Activated T-helper 1 cell treated with Interleukin-2 at 50 U/mL for 16 hours (primary cell): Measurements from ENCODE around the gene LYRM4.

Source experiments
- DNase-seq: peaks from one replicate; pipeline ENCODE4 v3.0.0-alpha.2; 2020; ENCODE audit warnings: low read depth

Gene LYRM4

GRCh38 chr6:5205877-5206850, 54.6 kb downstream of the LYRM4 start:
- DNase-seq: no peak

DNA sequence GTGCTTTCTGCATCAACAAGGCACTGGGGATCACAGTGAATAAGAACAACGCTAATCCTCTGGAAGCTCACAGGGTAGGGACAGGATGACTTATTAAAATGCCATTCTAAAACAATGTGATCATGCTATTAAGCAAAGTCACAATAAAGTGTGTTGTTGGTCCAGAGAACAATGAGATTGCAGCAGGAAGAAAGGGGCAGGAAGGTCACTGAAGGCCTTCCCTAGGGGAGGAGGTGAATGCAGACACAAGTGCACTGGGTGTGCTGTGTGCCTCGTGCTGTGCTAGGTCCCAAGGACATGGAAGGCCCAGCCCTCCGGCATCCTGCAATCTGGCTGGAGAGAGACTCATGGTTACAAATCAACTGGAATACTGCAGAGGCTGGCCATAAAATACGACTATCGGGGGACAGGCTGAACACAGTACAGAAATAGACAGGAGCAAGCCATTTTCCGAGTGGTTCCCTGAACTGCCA, 55.7 kb downstream of the LYRM4 start:
- no peak for DNase-seq

DNA sequence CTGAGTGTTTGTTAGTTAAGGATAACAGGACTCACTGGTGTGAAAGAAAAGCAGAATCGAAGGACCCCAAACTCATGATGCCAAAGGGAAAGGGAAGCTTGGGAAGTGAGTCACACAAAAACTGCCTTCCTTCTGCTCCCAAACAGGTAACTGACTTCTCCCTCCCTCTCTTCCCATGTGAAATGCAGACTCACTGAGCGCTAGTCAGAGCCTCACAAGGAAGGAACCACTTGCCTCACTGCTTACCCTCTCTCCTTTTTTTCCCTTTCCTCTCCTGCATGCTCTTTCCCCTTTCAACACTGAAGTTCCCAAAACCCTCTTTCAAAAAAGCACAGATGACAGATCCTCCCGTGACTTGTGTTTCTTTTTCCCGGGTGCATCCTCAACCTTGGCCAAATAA, 56.4 kb downstream of the LYRM4 start:
- DNase-seq: no peak

- DNase-seq: no peak
Measured at GRCh38 chr6:5203546-5203945, 57.2 kb downstream of the LYRM4 start.

GRCh38 chr6:5202941-5203340, 57.8 kb downstream of the LYRM4 start:
- DNase-seq: no peak

DNA sequence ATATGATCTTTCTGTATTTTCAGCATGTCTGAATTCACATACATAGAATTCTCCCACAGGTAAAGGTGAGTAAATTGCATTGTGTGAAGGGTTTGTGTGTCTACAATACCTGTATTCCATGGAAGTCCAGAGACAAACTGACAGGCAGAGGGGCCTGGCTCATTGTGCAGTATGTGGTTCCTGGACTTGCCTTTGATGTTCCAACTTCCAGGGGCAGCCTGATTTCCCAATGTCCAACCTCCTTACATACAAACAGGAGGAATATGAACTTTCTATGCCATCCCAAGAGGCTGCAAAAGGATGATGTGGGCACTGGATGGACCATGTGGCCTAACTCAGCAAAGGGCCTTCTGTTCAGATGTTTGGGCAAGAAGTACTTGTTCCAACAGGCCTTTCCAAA, 58.5 kb downstream of the LYRM4 start:
- no peak for DNase-seq

DNA sequence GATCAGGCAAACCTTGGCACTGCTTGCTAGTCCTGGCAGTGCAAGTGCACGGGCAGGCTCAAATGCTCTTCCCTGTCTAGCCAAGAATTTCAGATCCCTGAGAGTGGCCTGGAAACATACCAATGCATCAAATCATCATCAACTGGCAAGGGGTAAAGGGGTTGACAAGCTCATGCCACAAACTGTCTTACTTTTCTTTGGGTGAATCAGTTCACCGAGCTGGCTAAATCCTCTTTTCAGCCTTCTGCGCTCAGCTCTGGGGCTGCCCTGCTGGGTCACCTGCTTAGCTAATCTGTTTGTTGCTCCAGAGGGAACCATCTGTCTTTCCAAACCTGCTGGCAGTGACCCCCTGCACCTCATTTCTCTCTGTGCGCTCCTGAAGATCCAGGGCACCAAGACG, 59.5 kb downstream of the LYRM4 start:
- DNase-seq: no peak

- no peak for DNase-seq
Measured at GRCh38 chr6:5199702-5200101, 61.0 kb downstream of the LYRM4 start.

DNA sequence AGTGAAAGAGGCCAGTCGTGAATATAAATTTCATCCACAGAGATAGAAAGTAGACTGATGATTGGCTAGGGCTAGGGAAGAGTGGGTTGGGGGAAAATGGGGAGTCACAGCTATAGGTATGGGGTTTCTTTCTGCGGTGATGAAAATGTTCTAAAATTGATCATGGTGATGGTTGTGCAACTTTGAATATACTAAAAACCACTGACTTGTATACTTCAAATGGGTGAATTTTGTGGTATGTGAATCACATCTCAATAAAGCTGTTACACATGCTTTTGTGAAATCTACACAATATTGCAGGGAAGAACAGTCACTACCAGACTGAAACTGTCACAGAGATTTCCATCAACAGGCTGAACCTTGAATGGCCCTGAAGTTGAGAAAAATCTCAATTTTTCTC, 61.5 kb downstream of the LYRM4 start:
- DNase-seq: no peak

GRCh38 chr6:5197084-5197483, 63.7 kb downstream of the LYRM4 start:
- DNase-seq: no peak

GRCh38 chr6:5192135-5192794, 68.5 kb downstream of the LYRM4 start:
- no peak for DNase-seq

DNA sequence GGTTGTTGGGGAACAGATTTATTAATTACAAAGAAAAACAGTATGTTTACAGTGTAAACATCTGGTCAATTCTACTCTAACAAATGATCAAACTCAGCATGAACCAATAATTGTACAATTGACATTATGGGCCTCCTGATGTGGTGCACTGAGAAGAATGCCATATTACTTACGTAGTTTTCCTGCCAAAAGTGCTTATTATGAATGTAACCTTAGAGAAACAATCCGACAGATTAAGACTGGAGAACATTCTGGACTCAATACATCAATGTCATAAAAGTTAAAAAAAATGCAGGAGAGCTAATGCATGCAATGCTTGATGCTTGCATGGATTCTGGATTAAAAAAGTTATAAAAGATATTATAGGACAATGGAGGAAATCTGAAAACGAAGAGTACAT, 69.0 kb downstream of the LYRM4 start:
- no peak for DNase-seq

DNA sequence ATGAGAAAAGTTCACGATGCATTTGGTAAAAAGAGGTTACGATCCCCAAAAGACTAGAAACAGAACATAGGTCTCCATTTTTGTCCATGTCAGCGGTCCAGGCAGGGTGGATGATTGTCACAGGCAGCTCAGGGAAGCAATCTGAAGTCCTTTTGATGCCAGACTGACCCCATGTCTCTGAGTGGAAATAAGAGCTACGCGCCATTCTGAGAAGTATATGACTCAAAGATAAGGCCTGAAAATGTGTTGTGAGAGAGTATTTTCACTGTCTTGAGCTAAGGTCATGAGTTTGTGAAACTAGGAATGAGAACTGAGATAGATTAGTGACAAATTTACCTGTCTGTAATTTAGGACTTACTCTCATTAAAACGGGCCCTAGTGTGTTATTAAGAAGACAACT, 69.5 kb downstream of the LYRM4 start:
- no peak for DNase-seq

DNA sequence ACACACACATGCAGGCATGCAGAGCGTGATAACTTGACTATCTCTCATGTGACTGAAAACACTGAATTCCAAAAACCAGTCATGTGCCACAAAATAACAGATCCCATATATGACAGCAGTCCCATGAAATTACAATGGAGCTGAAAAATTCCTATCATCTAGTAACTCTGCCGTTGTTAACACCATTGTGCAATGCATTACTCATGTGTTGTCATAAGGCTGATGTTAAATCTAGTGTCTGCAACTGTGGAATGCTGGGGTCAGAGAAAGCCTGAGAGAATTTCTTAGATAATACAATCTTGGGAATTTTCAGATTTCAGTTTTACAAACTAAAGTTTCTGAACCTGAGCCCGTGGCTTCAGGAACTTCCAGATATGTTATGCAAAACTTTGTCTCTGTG, 70.2 kb downstream of the LYRM4 start:
- no peak for DNase-seq

- no peak for DNase-seq
Measured at GRCh38 chr6:5188646-5189045, 72.1 kb downstream of the LYRM4 start.

GRCh38 chr6:5184878-5185277, 75.9 kb downstream of the LYRM4 start:
- DNase-seq: no peak

DNA sequence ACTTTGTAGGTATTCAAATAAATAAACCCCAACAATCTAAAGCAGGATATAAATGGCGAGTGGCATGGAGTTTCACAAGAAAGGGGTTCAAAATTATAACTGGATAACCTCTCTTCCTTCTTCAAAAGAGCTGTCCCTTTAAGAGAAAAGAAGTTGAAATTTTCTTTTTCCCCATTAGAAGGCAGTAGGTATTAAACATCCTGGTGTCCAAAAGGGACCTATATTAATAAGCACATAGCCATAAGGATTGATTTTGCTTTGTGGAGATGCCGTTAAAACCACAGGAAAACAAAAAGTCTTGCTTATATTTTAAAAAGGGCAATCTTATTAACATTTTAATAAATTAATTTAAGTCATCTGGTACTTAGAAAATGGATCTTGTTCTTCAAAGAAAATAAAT, 76.5 kb downstream of the LYRM4 start:
- DNase-seq: no peak

DNA sequence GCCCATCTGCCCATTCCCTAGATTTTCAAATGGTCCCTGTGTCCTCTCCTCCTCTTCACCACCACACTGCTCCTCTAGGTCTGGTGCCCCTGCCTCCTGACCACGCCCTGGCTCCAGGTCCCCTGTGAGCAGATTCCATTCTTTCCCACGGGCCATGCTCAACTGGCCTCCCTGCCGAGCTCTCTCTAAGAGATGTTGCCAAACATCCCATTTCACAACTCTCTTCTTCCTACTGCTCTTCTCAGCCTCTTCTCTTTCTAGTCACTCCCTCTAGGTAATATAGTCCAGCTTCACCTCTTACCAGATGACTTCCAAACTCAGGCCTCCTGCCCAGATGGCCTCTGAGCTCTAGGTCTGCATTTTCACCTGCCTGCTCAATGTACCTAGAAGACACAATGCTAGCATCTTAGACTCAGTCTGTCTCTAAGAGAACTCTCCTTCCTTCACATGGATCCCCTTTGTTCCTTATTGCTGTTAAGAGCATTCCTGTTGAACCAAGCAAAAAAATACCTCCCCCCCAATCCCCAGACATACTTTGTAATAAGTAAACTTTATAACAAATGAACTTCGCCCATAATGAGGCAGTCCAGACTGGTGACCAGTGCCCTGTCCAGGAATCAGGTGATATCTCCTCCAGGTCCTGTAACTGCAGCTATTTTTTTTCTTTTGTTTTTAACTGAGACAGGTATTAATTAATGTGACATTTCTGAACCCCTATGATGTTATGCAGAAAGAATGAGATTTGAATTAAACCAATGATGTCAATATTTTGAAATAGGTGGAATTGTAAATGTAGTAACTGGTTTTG, 79.0 kb downstream of the LYRM4 start:
- DNase-seq: no peak

- no peak for DNase-seq
Measured at GRCh38 chr6:5180636-5181035, 80.1 kb downstream of the LYRM4 start.

DNA sequence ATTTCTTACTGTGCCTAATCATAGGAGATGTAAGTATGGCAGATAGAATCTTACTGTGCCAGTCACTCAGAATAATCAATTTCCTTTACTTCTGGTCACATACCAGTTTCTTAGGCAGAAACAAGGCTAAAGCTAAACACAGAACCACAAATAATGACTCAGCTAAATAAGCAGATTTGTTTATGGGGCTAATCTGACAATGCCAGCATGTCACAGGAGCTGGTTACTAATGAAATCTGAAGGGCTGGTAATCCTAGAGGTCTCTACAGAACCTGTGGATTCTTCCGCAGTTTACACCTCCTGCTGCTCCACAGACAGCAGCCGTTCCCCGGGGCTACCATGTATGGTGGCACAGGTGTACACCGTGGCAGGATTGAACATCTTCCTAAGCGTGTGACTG, 80.8 kb downstream of the LYRM4 start:
- DNase-seq: no peak

- no peak for DNase-seq
Measured at GRCh38 chr6:5178806-5179205, 81.9 kb downstream of the LYRM4 start.

DNA sequence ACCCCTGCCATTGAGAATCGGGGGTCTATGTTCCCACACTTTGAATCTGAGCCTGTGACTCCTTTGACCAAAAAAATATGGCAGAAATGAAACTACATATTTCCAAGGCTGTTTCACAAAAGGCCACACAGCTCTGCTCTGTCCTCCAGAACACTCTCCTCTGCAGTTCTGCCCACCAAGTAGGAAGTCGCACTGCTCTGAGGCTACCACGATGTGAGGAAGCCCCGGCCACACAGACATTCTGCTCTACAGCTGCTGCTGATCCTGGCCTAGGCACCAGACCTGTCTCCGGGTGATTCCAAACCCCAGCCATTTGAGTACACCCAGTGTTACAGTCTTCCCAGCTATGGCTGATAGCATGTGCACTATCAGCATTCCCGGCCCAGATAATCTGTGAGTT, 85.1 kb downstream of the LYRM4 start:
- DNase-seq: no peak
